Measurements from ENCODE around the gene WDR64.
A peak's percentile ranks its signal among the peaks of the same experiment; 100 is the strongest.
"Not testable (repeated sequence)": the region's sequence is repeated elsewhere in the genome, so short reads cannot be mapped to it uniquely, and the experiment has no call there.

WDR64 gene

DNA sequence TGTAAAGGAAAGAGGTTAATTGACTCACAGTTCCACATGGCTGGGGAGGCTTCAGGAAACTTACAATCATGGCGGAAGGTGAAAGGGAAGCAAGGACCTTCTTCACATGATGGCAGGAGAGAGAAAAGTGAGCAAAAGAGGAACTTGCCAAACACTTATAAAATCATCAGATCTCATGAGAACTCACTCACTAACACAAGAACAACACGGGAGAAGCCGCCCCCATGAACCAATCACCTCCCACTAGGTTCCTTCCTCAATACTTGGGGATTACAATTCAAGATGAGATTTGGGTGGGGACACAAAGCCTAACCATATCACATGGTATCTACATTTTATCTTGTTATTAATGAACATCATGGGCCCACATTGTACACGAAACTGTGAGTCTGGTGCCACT is 51.7 kb downstream of the WDR64 start:
- DNase-seq: not testable (repeated sequence)

DNA sequence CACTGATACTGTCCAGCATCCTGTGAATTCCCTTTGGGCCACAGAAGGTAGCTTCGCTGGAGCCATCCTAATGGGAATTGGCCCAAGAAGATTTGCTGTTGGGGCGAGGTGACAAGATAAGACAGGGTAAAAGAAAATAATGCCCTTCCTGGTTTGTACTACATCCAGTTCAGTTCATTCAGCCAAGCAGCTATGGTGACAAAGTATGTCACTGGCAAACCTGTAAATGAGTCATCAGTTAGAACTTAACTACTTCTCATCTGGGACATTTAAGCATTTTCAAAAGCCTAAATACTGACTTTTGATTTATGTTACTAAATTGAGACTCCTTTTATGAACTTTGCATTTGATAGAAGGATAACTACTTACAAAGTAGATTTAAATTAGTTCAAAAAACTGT is 54.2 kb downstream of the WDR64 start:
- peak; percentile 27 for DNase-seq

DNA sequence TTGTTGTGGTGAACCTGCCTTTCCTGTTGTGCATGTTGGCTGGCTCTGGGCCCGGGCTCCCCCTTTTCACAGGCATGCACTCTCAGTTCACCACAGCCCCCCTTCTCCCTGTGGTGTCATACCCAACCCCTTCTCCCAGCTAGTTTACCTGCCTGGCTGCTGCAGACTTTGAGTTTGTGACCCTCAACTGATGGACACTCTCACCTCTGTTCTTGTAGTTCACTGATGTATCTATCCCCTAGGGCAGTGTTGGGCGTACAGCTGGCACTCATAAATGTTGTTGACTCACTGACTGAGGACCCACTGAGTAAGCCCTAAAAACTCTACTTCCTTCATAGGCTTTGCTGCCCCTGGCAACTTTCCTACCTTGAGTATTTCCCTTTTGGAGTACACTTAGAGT is 54.9 kb downstream of the WDR64 start:
- peak; percentile 89 for DNase-seq

DNA sequence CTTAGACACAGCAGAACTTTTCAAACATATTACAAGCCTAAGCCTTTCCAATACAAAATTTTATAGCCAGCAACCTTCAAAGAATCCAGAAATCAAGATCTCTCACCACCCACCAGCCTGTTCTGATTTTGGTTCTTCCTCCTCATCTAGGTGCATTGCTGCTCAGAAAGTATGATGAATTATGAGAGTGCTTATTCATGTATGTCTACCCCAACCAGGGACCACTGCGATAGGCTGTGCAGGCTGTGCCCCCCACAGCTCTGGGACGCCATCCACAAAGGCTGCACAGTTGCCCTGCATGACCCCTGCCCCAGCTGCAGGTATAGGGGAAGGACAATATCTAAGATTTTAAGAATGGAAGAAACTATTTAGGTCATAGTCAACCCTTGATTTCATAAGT is 55.4 kb downstream of the WDR64 start:
- no peak for DNase-seq

DNA sequence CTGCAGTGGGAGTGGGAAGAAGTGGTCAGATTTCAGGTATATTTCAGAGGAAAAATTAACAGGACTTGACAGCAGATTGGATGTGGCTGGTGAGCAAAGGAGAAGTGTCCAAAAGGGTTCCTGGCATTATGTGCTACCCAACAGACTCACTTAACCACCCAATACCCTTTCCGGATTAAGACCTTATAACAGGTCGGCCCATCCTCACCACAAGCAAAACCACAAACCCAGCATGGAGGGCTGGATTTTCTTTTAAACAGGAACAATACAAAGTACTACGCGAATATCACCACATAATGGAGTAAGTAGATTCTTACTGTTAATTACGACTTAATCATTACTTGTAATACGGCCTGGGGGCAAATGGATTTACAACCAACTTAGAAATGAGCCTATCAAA is 59.2 kb downstream of the WDR64 start:
- DNase-seq: no peak

DNA sequence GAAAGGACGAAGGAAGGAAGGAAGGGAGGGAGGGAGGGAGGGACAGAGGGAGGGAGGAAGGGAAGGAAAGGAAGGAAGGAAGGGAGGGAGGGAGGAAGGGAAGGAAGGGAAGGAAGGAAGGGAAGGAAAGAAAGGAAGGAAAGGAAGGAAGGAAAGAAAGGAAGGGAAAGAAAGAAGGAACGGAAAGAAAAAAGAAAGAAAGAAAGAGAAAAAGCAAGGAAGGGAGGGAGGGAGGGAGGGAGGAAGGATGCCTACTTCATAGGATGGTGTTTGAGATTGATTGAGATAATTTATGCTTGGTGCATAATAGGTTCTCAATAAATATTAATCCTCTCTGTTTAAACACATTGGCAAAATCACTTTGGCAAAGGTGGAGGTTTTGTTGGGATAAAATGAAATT is 61.2 kb downstream of the WDR64 start:
- no peak for DNase-seq

DNA sequence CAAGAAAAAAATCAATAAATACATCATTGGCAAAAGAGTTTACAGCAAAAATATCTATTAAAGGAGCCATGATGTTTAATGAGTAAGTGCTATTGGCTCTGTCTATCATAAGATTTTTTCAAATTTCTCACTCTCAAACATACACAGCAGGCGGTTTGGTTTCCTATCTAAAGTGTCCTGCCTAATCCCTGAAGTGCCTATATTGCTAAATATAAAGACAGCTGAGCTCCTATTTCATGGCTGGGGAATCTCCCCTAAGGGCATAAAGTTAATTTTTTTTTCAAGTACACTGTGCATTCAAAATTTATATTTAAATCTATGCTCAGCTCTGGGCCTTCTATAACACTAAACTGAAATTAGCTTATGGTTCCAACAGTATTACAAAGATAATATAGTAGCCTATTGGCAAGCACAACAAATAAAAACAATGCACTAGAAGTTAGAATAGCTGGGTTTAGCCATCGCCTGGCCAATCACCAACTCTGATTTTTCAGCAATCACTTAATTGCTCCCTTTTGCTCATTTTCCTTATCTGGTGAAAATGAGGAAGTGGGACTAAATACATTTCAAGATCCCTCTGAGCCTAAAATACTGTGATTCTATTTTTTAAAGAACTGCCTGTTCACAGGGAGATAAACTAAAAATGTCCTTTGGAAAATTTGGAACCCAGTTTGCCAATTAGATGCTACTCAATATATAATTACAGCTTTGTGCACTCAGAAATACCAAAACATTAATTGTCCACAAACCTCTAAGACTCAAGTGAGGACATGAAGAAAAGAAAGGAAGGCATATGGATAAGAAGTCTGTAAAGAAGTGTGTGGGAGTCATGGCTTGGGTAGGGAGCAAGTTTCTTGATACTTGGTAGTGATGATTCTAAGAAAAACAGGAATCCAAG is 62.5 kb downstream of the WDR64 start:
- DNase-seq: no peak

DNA sequence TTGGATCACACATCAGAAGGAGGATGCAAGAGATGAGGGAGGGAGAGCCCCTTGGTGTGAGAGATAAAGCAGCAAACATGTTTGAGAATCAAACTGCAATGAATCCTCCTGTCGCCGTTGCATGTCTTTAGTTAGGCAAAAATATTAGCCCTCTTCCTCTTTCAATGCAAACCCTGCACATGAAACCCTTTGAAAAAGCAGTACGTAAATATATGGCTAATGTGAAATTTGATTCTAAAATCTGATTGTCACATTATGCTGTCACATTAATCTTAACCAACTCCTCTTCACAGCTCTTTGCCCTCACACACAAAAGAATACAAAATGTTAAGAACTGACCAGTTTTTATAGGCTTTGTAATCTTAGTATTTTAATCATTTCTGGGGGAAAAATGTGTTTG is 63.4 kb downstream of the WDR64 start:
- no peak for DNase-seq

DNA sequence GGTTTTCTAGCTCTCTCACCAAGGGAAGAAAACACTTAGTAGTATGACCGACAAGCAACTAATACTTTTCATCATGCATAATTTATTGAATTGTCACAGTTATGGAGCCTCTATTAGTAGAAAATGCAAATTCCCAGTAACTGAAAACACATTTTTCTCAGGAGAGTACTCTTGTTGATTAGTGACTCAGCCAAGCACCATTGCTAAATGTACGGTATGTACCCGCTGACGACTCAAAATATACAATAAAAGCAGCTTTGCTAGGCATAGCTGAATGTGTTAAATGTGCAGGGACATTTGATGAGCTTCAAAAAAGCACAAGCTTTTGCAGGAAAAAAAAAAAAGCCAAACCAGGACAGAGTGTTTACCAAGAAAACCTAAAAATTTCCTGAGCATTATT is 63.9 kb downstream of the WDR64 start:
- peak; percentile 74 for DNase-seq

DNA sequence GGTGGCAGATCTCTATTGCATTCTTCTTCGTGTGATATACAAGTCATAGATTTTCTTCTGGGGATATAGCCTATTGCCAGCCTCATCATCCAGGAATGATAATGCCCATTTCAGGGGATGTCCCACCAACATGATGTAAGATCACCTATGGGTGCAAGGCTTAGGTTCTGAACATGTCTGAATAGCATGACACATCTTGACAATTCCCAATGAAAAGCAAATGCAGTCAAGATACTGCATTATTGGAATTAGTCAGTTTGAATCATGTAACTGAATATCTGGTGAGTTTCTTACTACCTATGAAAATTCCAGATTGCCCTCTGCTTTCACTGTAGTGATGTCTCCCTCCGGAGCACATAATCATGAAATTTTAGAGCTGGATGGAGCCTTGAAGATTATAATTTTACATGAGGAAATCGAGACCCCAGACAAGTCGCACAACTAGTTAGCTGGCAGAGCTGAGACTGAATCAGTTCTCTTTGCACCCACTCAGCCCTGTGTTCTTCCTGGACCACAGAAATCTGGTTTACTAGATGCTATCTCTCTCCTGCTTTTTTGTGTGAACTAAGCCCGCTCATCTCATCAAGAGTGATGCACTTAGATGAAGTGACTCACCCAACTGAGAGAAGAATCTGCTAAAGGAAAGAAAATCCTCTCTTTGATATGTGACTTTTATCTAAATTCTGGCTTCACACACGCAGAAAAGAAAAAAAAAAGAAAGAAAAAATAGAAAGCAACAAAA is 65.0 kb downstream of the WDR64 start:
- peak; percentile 41 for DNase-seq

DNA sequence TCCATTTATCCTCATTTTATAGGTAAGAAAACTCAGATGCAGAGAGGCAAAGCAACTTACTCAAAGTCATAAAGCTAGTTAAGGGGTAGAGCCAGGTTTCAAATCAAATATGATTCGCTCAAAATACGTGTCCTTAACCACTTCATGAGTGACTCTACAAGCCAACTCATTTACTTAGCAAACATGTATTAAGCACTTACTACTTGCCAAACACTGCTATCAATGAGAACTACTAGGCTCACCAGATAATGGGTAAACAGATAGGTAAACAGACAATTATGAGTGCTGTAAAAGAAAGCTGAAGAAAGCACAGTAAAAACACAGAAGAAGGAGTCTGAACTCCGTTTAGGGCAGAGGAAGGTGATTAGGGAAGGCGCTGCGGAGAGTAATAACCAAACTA is 65.9 kb downstream of the WDR64 start:
- no peak for DNase-seq

DNA sequence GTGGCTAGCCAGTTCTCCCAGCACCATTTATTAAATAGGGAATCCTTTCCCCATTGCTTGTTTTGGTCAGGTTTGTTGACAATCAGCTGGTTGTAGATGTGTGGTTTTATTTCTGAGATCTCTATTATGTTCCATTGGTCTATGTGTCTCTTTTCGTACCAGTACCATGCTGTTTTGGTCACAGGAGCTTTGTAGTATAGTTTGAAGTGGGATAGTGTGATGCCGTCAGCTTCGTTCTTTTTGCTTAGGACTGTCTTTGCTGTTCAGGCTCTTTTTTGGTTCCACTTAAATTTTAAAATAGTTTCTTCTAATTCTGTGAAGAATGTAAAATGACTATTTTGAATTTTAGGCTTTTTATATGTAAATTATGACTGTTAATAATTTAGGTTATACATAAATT is 68.9 kb downstream of the WDR64 start:
- no peak for DNase-seq

DNA sequence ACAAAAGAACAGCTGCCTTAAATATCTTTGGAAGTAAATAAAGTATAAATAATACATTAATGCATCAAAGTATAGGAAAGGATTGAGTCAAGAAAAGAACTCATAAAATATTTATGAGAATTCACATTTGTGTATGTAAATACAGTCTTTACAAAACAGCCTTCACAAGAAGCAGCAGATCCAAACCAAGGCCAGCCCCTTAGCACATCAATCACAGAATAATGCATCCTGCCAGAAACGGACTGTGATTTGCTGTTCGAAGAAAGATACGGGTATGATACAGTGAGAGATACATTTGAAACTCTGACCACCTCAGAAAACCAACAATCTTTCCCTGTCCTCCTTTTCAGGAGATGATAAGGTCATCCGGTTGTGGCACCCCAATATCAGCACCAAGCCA is 70.9 kb downstream of the WDR64 start:
- no peak for DNase-seq

DNA sequence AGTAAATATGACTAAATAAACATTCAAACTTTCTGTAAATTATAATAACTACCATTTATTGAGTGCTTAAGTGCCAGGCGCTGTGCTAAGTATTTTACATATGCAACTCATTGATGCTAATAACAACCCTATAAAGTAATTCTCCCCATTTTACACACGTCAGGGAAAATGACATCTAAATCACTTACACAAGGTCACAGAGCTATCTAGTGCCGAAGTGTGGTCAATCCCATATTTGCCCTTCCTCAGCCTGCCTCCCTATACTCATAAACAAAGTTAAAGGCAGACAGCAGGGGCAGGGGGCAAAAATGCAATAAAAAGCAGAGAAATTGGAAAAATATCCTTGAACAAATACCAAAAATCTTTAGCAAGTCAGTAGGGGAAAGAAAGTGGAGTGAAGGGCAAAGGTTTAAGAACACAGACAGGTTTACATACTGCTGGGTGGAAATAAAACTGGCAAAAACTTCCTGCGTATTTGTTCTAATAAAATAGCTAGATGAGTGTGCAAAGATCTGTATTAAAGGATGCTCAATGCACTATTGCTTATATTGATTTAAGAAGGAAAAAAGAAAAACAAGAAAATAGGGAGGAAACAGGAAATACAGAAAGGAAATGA is 72.8 kb downstream of the WDR64 start:
- no peak for DNase-seq

DNA sequence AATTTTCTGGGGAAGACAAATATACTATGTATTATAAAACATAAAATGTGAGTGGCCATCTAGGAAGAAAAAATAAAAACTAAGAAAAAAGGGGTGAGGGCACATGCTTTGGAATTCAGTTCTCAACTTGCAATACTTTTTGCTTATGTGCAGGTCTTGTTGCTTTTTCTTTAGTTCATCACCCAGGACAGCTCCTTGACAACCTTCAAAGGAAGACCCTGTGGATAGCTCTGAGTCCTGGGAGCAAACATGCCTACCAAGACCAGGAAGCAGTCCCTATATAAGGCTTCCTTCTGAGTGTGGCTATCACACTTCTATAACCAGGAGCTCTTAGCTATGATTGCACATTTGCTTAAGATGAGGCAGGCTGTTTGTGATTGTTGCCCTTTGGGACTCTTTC is 78.0 kb downstream of the WDR64 start:
- no peak for DNase-seq

DNA sequence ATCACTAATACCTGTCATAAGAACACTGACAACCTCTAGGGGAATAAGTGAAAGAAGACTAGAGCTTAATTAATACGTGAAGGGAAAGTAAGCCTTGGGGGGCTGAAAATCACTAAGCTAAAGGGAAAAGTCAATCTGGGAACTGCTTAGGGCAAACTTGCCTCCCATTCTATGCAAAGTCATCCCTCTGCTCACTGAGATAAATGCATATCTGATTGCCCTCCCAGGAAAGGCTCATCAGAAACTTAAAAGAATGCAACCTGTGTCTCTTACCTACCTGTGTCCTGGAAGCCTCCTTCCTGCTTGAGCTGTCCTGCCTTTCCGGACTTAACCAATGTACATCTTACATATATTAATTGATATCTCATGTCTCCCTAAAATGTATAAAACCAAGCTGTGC is 81.8 kb downstream of the WDR64 start:
- no peak for DNase-seq

DNA sequence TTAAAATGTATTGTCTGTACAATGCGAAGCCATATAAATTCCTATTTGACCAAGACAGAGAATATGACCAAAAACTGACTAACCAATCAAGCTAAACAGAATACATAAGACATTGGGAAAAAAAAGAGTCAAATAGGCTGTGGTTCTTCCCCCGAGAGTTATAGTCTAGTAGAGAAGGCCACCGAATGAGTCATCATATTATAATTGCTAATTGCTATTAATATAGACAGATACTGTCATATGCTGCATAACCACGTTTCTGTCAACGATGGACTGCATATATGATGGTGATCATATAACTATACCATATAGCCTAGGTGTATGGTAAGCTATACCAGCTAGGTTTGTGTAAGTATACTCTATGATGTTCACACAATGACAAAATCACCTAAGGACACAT is 82.5 kb downstream of the WDR64 start:
- DNase-seq: no peak

DNA sequence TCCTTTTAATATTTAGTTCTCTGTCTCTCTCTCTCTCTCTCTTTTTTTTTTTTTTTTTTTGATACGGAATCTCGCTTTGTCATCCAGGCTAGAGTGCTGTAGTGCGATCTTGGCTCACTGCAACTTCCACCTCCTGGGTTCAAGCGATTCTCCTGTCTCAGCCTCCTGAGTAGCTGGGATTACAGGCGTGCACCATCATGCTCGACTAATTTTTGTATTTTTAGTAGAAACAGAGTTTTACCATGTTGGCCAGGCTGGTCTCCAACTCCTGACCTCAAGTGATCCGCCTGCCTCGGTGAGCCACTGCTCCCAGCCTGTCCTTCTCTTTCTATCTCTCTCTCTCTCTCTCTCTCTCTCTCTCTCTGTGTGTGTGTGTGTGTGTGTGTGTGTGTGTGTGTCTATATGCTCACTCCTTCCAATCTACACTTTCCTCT is 83.4 kb downstream of the WDR64 start:
- DNase-seq: not testable (repeated sequence)

DNA sequence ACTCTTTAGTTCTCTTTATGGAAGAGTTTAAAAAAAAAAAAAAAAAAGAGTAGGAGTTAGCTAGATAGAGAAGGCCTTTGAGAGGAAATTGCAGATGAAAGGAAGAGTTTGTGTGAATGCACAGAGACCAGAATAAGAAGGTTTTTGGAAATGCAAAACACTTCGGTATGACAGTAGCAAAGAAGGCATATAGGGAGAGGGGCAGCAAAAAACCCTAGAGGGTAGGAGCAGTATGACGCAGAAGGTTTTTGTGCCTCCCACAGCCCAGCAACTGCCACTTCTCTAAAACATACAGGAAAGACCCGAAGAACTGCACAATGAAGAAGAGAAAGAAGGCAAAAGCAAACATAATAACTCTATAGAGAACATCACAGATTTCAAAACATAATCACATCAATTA is 84.3 kb downstream of the WDR64 start:
- DNase-seq: no peak

DNA sequence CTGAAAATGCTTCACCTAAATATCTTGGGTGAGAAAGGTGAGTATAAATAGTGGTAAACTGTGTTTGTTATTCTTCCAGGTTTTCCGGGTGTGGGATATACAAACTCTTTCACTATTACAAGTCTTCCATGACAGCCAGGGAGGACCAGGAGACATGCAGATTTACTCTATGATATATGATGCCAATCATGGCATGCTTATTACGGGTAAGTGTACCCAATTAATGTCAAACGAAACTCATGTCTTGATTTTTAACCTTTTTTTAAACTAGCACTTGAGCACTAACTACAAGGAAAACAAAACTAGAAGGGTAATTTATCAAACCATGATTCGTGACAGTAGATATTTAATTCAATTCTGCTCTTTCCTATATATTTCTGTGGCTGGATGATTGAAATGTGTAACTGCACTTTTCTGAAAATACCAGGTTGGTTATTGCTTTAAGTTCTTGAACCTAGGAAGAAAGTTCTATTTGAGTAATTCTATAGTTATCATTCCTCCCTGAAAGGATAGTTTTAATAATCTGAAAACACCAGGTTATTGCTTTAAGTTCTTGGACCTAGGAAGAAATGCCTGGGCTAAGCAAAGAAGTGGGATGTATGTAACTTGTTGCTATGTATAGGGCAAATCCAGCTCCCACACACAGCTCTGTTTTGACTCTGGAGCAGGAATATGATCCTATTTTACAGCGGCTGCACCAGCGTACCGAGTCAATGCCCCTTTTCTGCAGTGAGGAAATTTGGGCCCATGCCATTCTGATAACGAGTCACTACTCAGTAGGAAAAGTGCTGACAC is 86.4 kb downstream of the WDR64 start:
- DNase-seq: no peak

DNA sequence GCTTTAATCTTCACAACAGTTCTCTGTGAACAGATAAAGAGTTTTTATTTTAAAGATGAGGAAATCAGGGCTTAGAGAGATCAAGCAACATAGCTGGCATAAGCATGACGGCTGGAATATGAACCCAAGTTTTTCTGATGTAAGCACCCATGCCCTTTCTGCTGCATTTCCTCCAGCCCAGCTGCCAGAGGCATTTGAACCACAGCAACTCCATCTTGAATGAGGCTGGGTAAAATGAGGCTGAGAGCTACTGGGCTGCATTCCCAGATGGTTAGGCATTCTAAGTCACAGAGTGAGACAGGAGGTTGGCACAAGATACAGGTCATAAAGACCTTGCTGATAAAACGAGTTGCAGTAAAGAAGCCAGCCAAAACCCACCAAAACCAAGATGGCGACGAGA is 90.0 kb downstream of the WDR64 start:
- no peak for DNase-seq

DNA sequence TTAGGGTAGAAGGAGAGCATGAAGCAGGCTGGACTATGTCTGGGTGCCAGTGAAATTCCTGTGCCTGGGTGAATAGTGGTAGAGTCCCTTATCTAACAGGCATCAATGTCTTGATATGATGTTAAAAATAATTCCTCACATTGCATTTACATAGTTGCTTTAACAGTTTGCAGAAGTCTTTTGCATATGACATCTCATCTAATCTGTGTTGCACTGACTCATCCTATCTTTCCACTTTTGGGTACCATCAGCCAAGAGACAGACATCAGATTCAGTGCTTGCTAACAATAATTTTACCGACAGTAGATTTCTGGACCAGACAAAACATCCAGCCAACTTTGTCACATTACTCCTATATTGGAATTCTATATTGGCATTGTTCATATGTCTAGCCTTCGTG is 92.5 kb downstream of the WDR64 start:
- DNase-seq: no peak

DNA sequence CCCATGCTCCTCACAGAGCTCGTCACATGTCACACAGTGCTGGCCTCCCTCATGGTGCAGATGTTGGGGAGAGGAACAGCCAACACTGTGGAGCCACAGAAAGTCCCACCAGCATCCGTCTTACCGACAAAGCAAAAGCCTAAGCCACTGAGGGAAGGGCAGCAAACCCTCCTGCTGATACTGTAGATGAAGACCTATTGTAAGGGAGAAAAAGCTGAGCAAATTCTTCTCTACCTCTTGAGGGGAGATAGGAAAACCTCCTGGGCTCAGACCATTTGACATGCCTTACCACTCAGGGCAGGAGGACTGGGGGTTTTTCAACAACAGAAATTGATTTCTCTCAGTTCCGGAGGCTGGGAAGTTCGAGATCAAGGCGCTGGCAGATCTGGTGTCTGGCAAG is 95.9 kb downstream of the WDR64 start:
- no peak for DNase-seq
